Endothelial cell of umbilical vein (primary cell): ENCODE data around the gene ME3. TPM values are rescaled to one million over a fixed set of nuclear protein-coding genes. Genes with fewer than 3 reads are reported as not detected.

ENCODE experiments used
- BruUV-seq: library from RNA; stranded (reverse); fragments of 400-500 nt; replicated peaks from 2 replicates; lab custom pipeline; 2021; lab: Mats Ljungman, UMichigan
- CTCF ChIA-PET: fragments of 300-600, 350-600 bp; sonication (Branson Sonifier 250); formaldehyde crosslinking; loops from one replicate; lab custom pipeline; 2021; ENCODE audit warnings: antibody characterized with exemption, inconsistent platforms; lab: Charles Lee
- POLR2A ChIA-PET: fragments of 300-600, 350-600 bp; sonication (Branson Sonifier 250); formaldehyde crosslinking; loops from one replicate; lab custom pipeline; 2021; ENCODE audit warnings: antibody characterized with exemption, inconsistent platforms; lab: Charles Lee
- DNase-seq: peaks from one replicate; pipeline ENCODE4 v3.0.0-alpha.2; 2011; ENCODE audit warnings: low read depth, low spot score
- FAIRE-seq: peaks from 2 replicates; lab custom pipeline; 2011; peaks lifted over from hg19 to GRCh38; lab: Jason Lieb, UNC
- H2AFZ ChIP-seq: 2 replicates; pipeline ENCODE4 v1.6.0; 2012; ENCODE audit warnings: low read depth, low read length, control low read depth, inconsistent platforms
- H3K27ac ChIP-seq: 2 replicates; pipeline ENCODE4 v1.5.1; 2011; ENCODE audit warnings: low read depth, mild to moderate bottlenecking, control low read depth, low read length, moderate library complexity; ENCODE audit not compliant: insufficient read depth
- H3K27me3 ChIP-seq, 2 experiments: 2 replicates each; pipeline versions ENCODE4 v1.6.0 to v1.6.1; 2011; ENCODE audit warnings: low read length in 2 of 2, mixed read lengths in 1 of 2; ENCODE audit not compliant: control insufficient read depth in 2 of 2, insufficient read depth in 2 of 2
- H3K36me3 ChIP-seq, 2 experiments: 2 replicates in 1 of 2; 3 replicates in 1 of 2; pipeline ENCODE4 v1.5.1; 2011; ENCODE audit warnings: low read length in 2 of 2, mild to moderate bottlenecking in 1 of 2, moderate library complexity in 1 of 2; ENCODE audit not compliant: control insufficient read depth in 2 of 2, insufficient read depth in 2 of 2; ENCODE audit errors: extremely low read depth in 1 of 2
- H3K4me1 ChIP-seq: 3 replicates; pipeline ENCODE4 v1.5.1; 2011; ENCODE audit warnings: mild to moderate bottlenecking, low read length; ENCODE audit not compliant: control insufficient read depth, insufficient read depth; ENCODE audit errors: extremely low read depth
- H3K4me2 ChIP-seq: 2 replicates; pipeline ENCODE4 v1.6.1; 2011; ENCODE audit warnings: low read length, control low read depth, mixed read lengths; ENCODE audit not compliant: insufficient read depth
- H3K4me3 ChIP-seq, 3 experiments: fragments of 200-600 bp in 1 of 3; sonication (generic), shearing (Covaris generic) in 1 of 3; replicated peaks in 1 of 3; 2 replicates each; pipeline ENCODE4 v1.5.1; 2011 to 2016; ENCODE audit warnings: control low read depth in 3 of 3, low read length in 3 of 3, mild to moderate bottlenecking in 2 of 3, inconsistent platforms in 1 of 3, low read depth in 1 of 3, moderate library complexity in 1 of 3; ENCODE audit not compliant: insufficient read depth in 1 of 3
- H3K79me2 ChIP-seq: 2 replicates; pipeline ENCODE4 v1.6.0; 2012; ENCODE audit warnings: low read length, inconsistent platforms; ENCODE audit not compliant: control insufficient read depth, insufficient read depth
- H3K9ac ChIP-seq: replicated peaks from 2 replicates; pipeline ENCODE3; 2011; ENCODE audit warnings: low read length, control low read depth; ENCODE audit not compliant: insufficient read depth; ENCODE audit errors: extremely low read depth
- H3K9me1 ChIP-seq: replicated peaks from 3 replicates; pipeline ENCODE4 v1.6.0; 2011; ENCODE audit warnings: mild to moderate bottlenecking, low read length; ENCODE audit not compliant: control insufficient read depth, insufficient read depth; ENCODE audit errors: extremely low read depth
- H3K9me3 ChIP-seq: replicated peaks from 2 replicates; pipeline ENCODE4 v1.5.1; 2012; ENCODE audit warnings: low read length, inconsistent platforms; ENCODE audit not compliant: control insufficient read depth, insufficient read depth
- H4K20me1 ChIP-seq: replicated peaks from 2 replicates; pipeline ENCODE3; 2011; ENCODE audit warnings: mild to moderate bottlenecking, low read length; ENCODE audit not compliant: control insufficient read depth, insufficient read depth; ENCODE audit errors: extremely low read depth
- EZH2 ChIP-seq: IDR thresholded peaks from 2 replicates; pipeline ENCODE4 v1.6.1; 2012; ENCODE audit warnings: borderline replicate concordance, low read depth, mild to moderate bottlenecking, moderate library complexity, low read length, inconsistent platforms; ENCODE audit not compliant: severe bottlenecking
- FOS ChIP-seq: IDR thresholded peaks from 2 replicates; pipeline ENCODE4 v1.6.1; 2011; ENCODE audit warnings: mild to moderate bottlenecking, low read length, moderate library complexity, borderline replicate concordance; ENCODE audit not compliant: insufficient read depth
- GATA2 ChIP-seq: IDR thresholded peaks from 2 replicates; pipeline ENCODE4 v1.7.0; 2011; ENCODE audit warnings: low read depth, mild to moderate bottlenecking, moderate library complexity, mixed read lengths, low read length; ENCODE audit not compliant: insufficient read length, insufficient read depth
- JUN ChIP-seq: IDR thresholded peaks from 2 replicates; pipeline ENCODE4 v1.6.1; 2011; ENCODE audit warnings: borderline replicate concordance, low read depth; ENCODE audit not compliant: insufficient read length, insufficient read depth
- MAX ChIP-seq: IDR thresholded peaks from 2 replicates; pipeline ENCODE4 v1.6.1; 2011; ENCODE audit not compliant: insufficient read depth, insufficient read length
- MYC ChIP-seq: IDR thresholded peaks from one replicate; pipeline ENCODE4 v1.6.1; 2011; ENCODE audit warnings: mild to moderate bottlenecking, low read depth, low read length
- POLR2A ChIP-seq: IDR thresholded peaks from 2 replicates; pipeline ENCODE4 v1.6.1; 2012; ENCODE audit warnings: low read depth, mild to moderate bottlenecking, control low read depth, low read length
- POLR2AphosphoS5 ChIP-seq: IDR thresholded peaks from 2 replicates; pipeline ENCODE4 v1.6.1; 2012; ENCODE audit warnings: low read depth, mild to moderate bottlenecking, control low read depth, low read length, moderate library complexity; ENCODE audit not compliant: insufficient read depth
- dilution Hi-C: fragments of 300-500 bp; cut with MboI; formaldehyde crosslinking; loops from one replicate; pipeline ENCODE4 v1.15.0; 2019; ENCODE audit warnings: low sequenced_read_pairs; ENCODE audit not compliant: extremely low pct_ligation_motif_present
- intact Hi-C: fragments of 100-400 bp; cut with micrococcal nuclease; formaldehyde crosslinking; loops from one replicate; pipeline ENCODE4 v1.10.0; 2022
- polyA plus RNA-seq, 4 experiments: library from polyadenylated mRNA; depleted of rRNA in 3 of 4; stranded (reverse) in 3 of 4; unstranded in 1 of 4; fragments of >200 nt; gene quantifications; 2 replicates each; pipeline versions ENCODE4 v1.2.1 to v1.2.3, GENCODE V29; 2011 to 2012; ENCODE audit warnings: missing spikeins in 1 of 4
- total RNA-seq: library from RNA; stranded (reverse); gene quantifications from 2 replicates; pipeline ENCODE4 v1.2.3, GENCODE V29; 2021
- TF ChIP-seq, protein P1 (sequence below), 2 donors: IDR thresholded peaks; 1 replicate in 1 of 2; 2 replicates in 1 of 2; pipeline ENCODE4 v1.5.1; 2011; ENCODE audit warnings: low read length in 2 of 2, mild to moderate bottlenecking in 2 of 2, moderate library complexity in 2 of 2, control low read depth in 1 of 2, inconsistent platforms in 1 of 2, low read depth in 1 of 2; ENCODE audit not compliant: insufficient read depth in 1 of 2; ENCODE audit errors: extremely low read depth in 1 of 2

Gene ME3
- total and polyA plus RNA-seq, 2 donors (not counting 3 experiments of a cell fraction or from before 2014, with no cell fraction given), result 26.9 to 30.4 TPM

DNA sequence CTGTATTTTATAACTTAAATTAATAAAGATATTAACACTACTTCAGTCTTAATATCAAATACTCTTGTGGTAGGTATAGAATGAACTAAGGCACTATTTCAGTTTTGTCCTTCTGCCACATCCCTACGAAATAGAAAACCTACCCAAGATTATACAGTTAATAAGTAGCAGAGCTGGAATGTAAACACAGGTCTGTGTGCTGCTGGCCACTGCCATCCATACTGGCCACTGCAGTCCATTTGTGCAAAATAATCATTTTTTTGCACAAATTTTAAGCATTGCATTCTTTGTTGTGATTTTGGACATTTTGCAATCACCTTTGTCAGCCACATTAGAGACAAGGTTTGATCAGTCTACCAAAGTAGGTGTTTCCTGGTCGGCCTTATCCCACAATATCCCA lies 91.9 kb downstream of the ME3 start:
- DNase-seq (no peak), FAIRE-seq (no peak)
- H3K4me3 ChIP-seq, result no peak overlapping the region
- no peaks in the 10 kb centered on the region for H3K9me1 ChIP-seq
- H3K9me3 ChIP-seq, result no peaks in the 10 kb centered on the region
- H4K20me1 ChIP-seq, result no peaks in the 10 kb centered on the region
- intact Hi-C loops (no loop called here), dilution Hi-C loops (loop anchor here (25.0 kb wide), 1 partner anchor 93 kb away; no protein-coding TSS in a partner anchor)
- no peaks in the 10 kb centered on the region for H3K27me3 ChIP-seq
- H2AFZ ChIP-seq, result no peak overlapping the region
- no peak overlapping the region for H3K9ac ChIP-seq
- no TSS peak for BruUV-seq
- peaks cover 2% of the 10 kb centered on the region for H3K79me2 ChIP-seq
- no peaks in the 10 kb centered on the region for H3K36me3 ChIP-seq
- H3K4me2 ChIP-seq, result no peak overlapping the region
- ChIA-PET POLR2A (no interaction called here), CTCF (interaction anchor here (1.0 to 2.0 kb wide), 3 partner anchors 8 to 28 kb away, joined by 3 to 5 read pairs (median 4); no protein-coding TSS in a partner anchor)
- no peak overlapping the region for H3K27ac ChIP-seq
- TF ChIP-seq JUN (no peak), FOS (no peak), POLR2AphosphoS5 (no peak), POLR2A (no peak), MYC (no peak), GATA2 (no peak), MAX (no peak), EZH2 (no peak)
- TF ChIP-seq, protein P1, sequence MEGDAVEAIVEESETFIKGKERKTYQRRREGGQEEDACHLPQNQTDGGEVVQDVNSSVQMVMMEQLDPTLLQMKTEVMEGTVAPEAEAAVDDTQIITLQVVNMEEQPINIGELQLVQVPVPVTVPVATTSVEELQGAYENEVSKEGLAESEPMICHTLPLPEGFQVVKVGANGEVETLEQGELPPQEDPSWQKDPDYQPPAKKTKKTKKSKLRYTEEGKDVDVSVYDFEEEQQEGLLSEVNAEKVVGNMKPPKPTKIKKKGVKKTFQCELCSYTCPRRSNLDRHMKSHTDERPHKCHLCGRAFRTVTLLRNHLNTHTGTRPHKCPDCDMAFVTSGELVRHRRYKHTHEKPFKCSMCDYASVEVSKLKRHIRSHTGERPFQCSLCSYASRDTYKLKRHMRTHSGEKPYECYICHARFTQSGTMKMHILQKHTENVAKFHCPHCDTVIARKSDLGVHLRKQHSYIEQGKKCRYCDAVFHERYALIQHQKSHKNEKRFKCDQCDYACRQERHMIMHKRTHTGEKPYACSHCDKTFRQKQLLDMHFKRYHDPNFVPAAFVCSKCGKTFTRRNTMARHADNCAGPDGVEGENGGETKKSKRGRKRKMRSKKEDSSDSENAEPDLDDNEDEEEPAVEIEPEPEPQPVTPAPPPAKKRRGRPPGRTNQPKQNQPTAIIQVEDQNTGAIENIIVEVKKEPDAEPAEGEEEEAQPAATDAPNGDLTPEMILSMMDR (IDR thresholded peaks at IDR 0.05; ENCODE audit: extremely low read depth in 1 of 2, insufficient read depth in 1 of 2, low read depth in 1 of 2, low read length in 2 of 2), result no peak
- peaks cover 42% of the 10 kb centered on the region for H3K4me1 ChIP-seq
